Fibroblast of mammary gland (primary cell): ENCODE results near the gene STIM1.

ENCODE experiments used
- DNase-seq: peaks from one replicate; pipeline ENCODE4 v3.0.0-alpha.2; 2010; ENCODE audit warnings: low read depth
- H3K4me3 ChIP-seq: 2 replicates; pipeline ENCODE4 v1.5.1; 2011; ENCODE audit warnings: low read depth, mild to moderate bottlenecking, low read length, moderate library complexity; ENCODE audit not compliant: control insufficient read depth
- CTCF ChIP-seq: conservative IDR thresholded peaks from 2 replicates; pipeline ENCODE4 v1.5.1; 2011; ENCODE audit warnings: low read depth, low read length, inconsistent platforms; ENCODE audit not compliant: control insufficient read depth, insufficient read depth

Gene STIM1

DNA sequence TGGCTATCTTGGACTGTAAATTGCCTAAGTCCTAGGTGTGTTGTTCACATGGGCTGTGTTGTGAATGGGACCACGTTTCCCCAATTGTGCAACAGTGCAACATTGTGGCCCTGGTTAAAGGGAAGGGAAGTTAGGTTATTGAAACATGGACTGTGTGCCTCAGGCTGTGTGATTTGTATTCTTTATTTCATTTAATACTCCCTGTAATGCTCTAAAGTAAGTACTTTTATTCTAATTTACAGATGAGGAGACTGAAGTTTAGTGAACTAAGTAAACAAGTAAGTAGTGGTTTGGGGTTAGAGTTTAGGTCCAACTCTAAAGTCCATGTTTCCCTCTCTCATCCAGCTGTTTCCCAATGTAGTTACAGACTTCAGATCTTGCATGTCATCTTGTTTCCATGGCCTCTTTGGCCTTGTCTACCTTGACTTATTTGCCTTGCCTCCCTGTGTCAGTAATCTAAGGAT lies 77.7 kb downstream of the STIM1 start:
- DNase-seq: no peak
- TF ChIP-seq CTCF: no peak

GRCh38 chr11:3934658-3935057 lies 79.2 kb downstream of the STIM1 start:
- no peak for TF ChIP-seq CTCF

More for the DNA sequence above, 77.7 kb downstream of the STIM1 start:
- no peak overlapping the region for H3K4me3 ChIP-seq

GRCh38 chr11:3936517-3936916 lies 81.1 kb downstream of the STIM1 start:
- no peak for TF ChIP-seq CTCF
- no peak for DNase-seq
- H3K4me3 ChIP-seq: no peak overlapping the region

More at GRCh38 chr11:3934658-3935057, 79.2 kb downstream of the STIM1 start:
- H3K4me3 ChIP-seq: no peak overlapping the region
- DNase-seq: no peak

DNA sequence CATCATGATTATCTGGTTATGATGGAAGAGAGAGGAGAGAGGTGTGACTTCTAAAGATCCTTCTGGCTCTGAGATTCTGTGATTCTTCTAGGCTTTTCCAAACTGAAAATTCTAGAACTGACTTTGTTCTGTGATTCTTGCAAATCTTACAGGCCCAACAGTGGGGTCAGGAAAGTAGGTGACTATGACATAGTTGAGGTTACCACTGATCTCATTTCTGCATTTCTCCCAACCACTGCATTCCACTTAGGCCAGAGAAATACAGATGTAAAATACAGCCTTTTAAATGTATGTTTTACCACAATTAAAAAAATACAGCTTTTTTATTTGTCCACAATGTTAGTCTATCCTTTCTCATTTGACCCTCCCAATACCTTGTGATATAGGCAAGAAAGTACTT lies 83.7 kb downstream of the STIM1 start:
- DNase-seq: peak; percentile 91
- H3K4me3 ChIP-seq: no peak overlapping the region
- no peak for TF ChIP-seq CTCF

GRCh38 chr11:3939651-3940190 lies 84.3 kb downstream of the STIM1 start:
- peak; percentile 86 for DNase-seq
- no peak for TF ChIP-seq CTCF
- no peak overlapping the region for H3K4me3 ChIP-seq

GRCh38 chr11:3942160-3942955 lies 86.9 kb downstream of the STIM1 start:
- H3K4me3 ChIP-seq: no peak overlapping the region
- no peak for TF ChIP-seq CTCF
- no peak for DNase-seq
